ENCODE results near the gene GRIK1. TPM values are rescaled to one million over a fixed set of nuclear protein-coding genes. Genes with fewer than 3 reads are reported as not detected.

Gene GRIK1
- total RNA-seq, 1 donor from 2014 or later, result 4.1 TPM

GRCh38 chr21:29680273-29680672 lies 259.5 kb downstream of the GRIK1 start:
- no peak for FAIRE-seq
- DNase-seq (ENCODE audit: low spot score in 2 of 2), result no peak

- no peak for FAIRE-seq
- DNase-seq (ENCODE audit: low spot score in 2 of 2), result no peak
Measured at GRCh38 chr21:29678626-29679025, 261.2 kb downstream of the GRIK1 start.

- FAIRE-seq (no peak), DNase-seq (ENCODE audit: low spot score in 2 of 2) (no peak)
Measured at GRCh38 chr21:29677326-29677725, 262.5 kb downstream of the GRIK1 start.

GRCh38 chr21:29676395-29676794 lies 263.4 kb downstream of the GRIK1 start:
- no peak for DNase-seq (ENCODE audit: low spot score in 2 of 2)
- FAIRE-seq, result no peak

- FAIRE-seq (no peak), DNase-seq (ENCODE audit: low spot score in 2 of 2) (no peak)
Measured at GRCh38 chr21:29675451-29675850, 264.3 kb downstream of the GRIK1 start.

GRCh38 chr21:29674343-29674742 lies 265.5 kb downstream of the GRIK1 start:
- DNase-seq (ENCODE audit: low spot score in 2 of 2) (no peak), FAIRE-seq (no peak)

- DNase-seq (ENCODE audit: low spot score in 2 of 2), result no peak
- no peak for FAIRE-seq
Measured at GRCh38 chr21:29673096-29673610, 266.6 kb downstream of the GRIK1 start.

- no peak for DNase-seq (ENCODE audit: low spot score in 2 of 2)
Measured at GRCh38 chr21:29671728-29672127, 268.1 kb downstream of the GRIK1 start.

GRCh38 chr21:29670228-29670627 lies 269.6 kb downstream of the GRIK1 start:
- no peak for FAIRE-seq

More at GRCh38 chr21:29671728-29672127, 268.1 kb downstream of the GRIK1 start:
- no peak for FAIRE-seq

GRCh38 chr21:29669416-29669815 lies 270.4 kb downstream of the GRIK1 start:
- no peak for FAIRE-seq
- no peak for DNase-seq (ENCODE audit: low spot score in 2 of 2)

More at GRCh38 chr21:29670228-29670627, 269.6 kb downstream of the GRIK1 start:
- DNase-seq (ENCODE audit: low spot score in 2 of 2), result no peak

GRCh38 chr21:29667651-29668050 lies 272.1 kb downstream of the GRIK1 start:
- FAIRE-seq (no peak), DNase-seq (ENCODE audit: low spot score in 2 of 2) (no peak)

GRCh38 chr21:29664615-29665014 lies 275.2 kb downstream of the GRIK1 start:
- FAIRE-seq (no peak), DNase-seq (ENCODE audit: low spot score in 2 of 2) (no peak)

- DNase-seq (ENCODE audit: low spot score in 2 of 2) (no peak), FAIRE-seq (no peak)
Measured at GRCh38 chr21:29661672-29662442, 277.9 kb downstream of the GRIK1 start.

- FAIRE-seq (no peak), DNase-seq (ENCODE audit: low spot score in 2 of 2) (no peak)
Measured at GRCh38 chr21:29660047-29660720, 279.6 kb downstream of the GRIK1 start.

GRCh38 chr21:29658934-29659203 lies 280.9 kb downstream of the GRIK1 start:
- FAIRE-seq, result no peak
- DNase-seq (ENCODE audit: low spot score in 2 of 2), result no peak

- no peak for DNase-seq (ENCODE audit: low spot score in 2 of 2)
- no peak for FAIRE-seq
Measured at GRCh38 chr21:29658177-29658933, 281.4 kb downstream of the GRIK1 start.

GRCh38 chr21:29657240-29657989 lies 282.4 kb downstream of the GRIK1 start:
- no peak for FAIRE-seq
- no peak for DNase-seq (ENCODE audit: low spot score in 2 of 2)

- no peak for FAIRE-seq
- DNase-seq (ENCODE audit: low spot score in 2 of 2), result no peak
Measured at GRCh38 chr21:29656504-29657239, 283.1 kb downstream of the GRIK1 start.

GRCh38 chr21:29655577-29655976 lies 284.2 kb downstream of the GRIK1 start:
- DNase-seq (ENCODE audit: low spot score in 2 of 2) (no peak), FAIRE-seq (no peak)

- FAIRE-seq, result no peak
- no peak for DNase-seq (ENCODE audit: low spot score in 2 of 2)
Measured at GRCh38 chr21:29654855-29655254, 284.9 kb downstream of the GRIK1 start.

All from frontal cortex (tissue), 4 donors.